GM12878 (cell line): Measurements from ENCODE around the gene PLPPR1.

ENCODE experiments used
- CREB1 ChIP-seq: IDR thresholded peaks from 2 replicates; pipeline ENCODE4 v1.6.1; 2012; ENCODE audit warnings: low read depth, mild to moderate bottlenecking, inconsistent platforms
- CREM ChIP-seq: IDR thresholded peaks from 2 replicates; pipeline ENCODE4 v1.6.1; 2014; ENCODE audit warnings: antibody characterized with exemption, low read depth
- MXI1 ChIP-seq: fragments of 150-350 bp; IDR thresholded peaks from 2 replicates; pipeline ENCODE4 v1.6.1; 2011; ENCODE audit warnings: low read depth, mild to moderate bottlenecking, inconsistent platforms, low read length, improper control_type of control experiment
- POLR2A ChIP-seq: IDR thresholded peaks from 2 replicates; pipeline ENCODE4 v1.6.1; 2011; ENCODE audit warnings: low read depth, mild to moderate bottlenecking, low read length
- RAD21 ChIP-seq: IDR thresholded peaks from 2 replicates; pipeline ENCODE4 v1.6.1; 2011; ENCODE audit warnings: mild to moderate bottlenecking, low read depth, low read length, moderate library complexity; ENCODE audit not compliant: insufficient read depth
- RB1 ChIP-seq: fragments of 450-650 bp; formaldehyde crosslinking; IDR thresholded peaks from 2 replicates; pipeline ENCODE4 v1.6.1; 2017; ENCODE audit warnings: mild to moderate bottlenecking, borderline replicate concordance
- RCOR1 ChIP-seq: conservative IDR thresholded peaks from 2 replicates; pipeline ENCODE4 v1.6.1; 2012; ENCODE audit warnings: low read depth, low read length, improper control_type of control experiment
- RELA ChIP-seq: fragments of 450-650 bp; IDR thresholded peaks from 2 replicates; pipeline ENCODE4 v1.8.0; 2014; ENCODE audit warnings: borderline replicate concordance; ENCODE audit not compliant: partially characterized antibody
- SUZ12 ChIP-seq: fragments of 200-600 bp; sonication (generic); IDR thresholded peaks from one replicate; pipeline ENCODE4 v1.6.1; 2018; ENCODE audit warnings: antibody characterized with exemption, mild to moderate bottlenecking; ENCODE audit not compliant: unreplicated experiment
- ZNF24 ChIP-seq: fragments of 450-650 bp; IDR thresholded peaks from 2 replicates; pipeline ENCODE4 v1.6.1; 2017; ENCODE audit warnings: antibody characterized with exemption, mild to moderate bottlenecking

DNA sequence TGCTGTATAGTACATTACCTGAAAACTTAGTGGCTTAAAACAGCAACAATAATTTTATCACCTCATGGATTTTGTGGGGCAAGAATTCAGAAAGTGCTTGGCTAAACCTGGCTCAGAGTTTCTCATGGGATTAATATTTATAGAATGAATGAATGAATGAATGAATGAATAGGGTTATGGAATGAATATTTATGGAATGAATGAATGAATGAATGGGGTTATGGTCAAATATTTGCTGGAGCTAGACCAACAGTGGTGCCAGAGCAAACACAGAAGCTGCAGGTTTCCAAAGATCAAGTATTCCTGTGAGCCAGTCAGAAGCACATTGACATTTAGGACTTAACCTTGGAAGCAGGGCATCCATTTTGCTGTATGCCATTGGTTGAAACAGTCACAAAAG is 35.7 kb downstream of the PLPPR1 start:
- TF ChIP-seq RB1 (no peak), ZNF24 (no peak), CREB1 (no peak), MXI1 (no peak), CREM (no peak), RELA (no peak), RAD21 (no peak), SUZ12 (no peak), POLR2A (no peak), RCOR1 (no peak)
